HUES64 (cell line): Measurements from ENCODE around the gene BRSK2.

Source experiments
- H3K27ac ChIP-seq: 2 replicates; pipeline ENCODE4 v1.7.0; 2013; ENCODE audit warnings: low read depth, low read length, inconsistent platforms
- H3K27me3 ChIP-seq: 2 replicates; pipeline ENCODE4 v1.6.1; 2013; ENCODE audit warnings: mild to moderate bottlenecking, low read length; ENCODE audit not compliant: insufficient read depth
- H3K36me3 ChIP-seq: 2 replicates; pipeline ENCODE4 v1.6.1; 2013; ENCODE audit warnings: mild to moderate bottlenecking, low read length; ENCODE audit not compliant: insufficient read depth
- H3K4me1 ChIP-seq: 2 replicates; pipeline ENCODE4 v1.6.1; 2013; ENCODE audit warnings: mild to moderate bottlenecking, low read length, moderate library complexity; ENCODE audit not compliant: insufficient read depth
- H3K4me3 ChIP-seq: 2 replicates; pipeline ENCODE4 v1.5.1; 2013; ENCODE audit warnings: mild to moderate bottlenecking, low read length, moderate library complexity
- H3K9ac ChIP-seq: 2 replicates; pipeline ENCODE4 v1.6.1; 2013; ENCODE audit warnings: mild to moderate bottlenecking, low read depth, low read length
- H3K9me3 ChIP-seq: 2 replicates; pipeline ENCODE4 v1.6.1; 2013; ENCODE audit warnings: low read depth, low read length; ENCODE audit not compliant: insufficient read depth
- WGBS: fragments of 150-250, 120-280 bp; methylation state at CpG from one replicate; pipeline ENCODE4 v1.1.7; 2013; ENCODE audit warnings: missing lambda C conversion rate; 5-methylcytosine and 5-hydroxymethylcytosine counted together

BRSK2 gene

DNA sequence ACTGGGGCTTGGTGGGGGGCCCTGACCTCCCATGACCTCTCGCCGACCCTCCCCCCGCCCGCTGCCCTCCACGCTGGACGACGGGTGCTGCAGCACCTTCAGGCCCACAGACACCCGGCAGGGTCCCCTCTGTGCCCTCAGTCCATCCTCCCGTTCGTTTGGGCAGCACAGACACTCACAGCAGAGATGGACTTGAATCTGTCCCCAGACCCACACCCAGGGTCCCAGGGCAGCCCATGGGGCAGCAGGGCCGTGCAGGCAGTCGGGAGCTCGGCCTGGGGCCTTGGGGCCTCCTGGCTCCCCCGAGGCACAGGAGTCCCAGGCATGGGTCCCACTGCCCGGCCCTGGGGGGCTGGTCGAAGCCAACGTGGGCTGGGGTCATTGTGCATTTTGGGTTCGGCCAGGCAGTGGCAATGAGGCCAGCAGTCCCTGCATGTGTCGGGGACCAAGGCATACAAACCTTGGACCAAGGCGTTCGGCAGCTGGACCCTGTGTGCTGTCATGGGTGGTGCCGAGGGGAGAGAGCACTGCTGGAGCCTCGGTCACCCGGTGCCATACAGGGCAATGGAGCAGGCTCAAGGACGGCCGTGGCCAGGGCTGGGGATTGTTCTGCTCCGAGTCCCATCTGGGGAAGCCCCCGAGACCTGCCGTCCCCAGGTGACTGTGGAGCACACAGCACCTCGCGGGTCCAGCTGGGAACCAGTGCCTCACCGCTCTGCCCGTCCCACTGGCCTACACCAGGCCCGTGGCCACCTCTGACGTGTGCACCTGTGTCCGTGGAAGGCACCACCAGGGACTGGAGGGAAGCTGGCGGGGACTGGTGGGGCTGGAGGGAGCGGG lies 19.3 kb upstream of the BRSK2 start:
- Histone ChIP-seq H3K27ac (no peak overlapping the region), H3K36me3 (no peaks in the 10 kb centered on the region), H3K9ac (no peak overlapping the region), H3K9me3 (peaks cover 14% of the 10 kb centered on the region), H3K4me3 (no peak overlapping the region), H3K4me1 (no peaks in the 10 kb centered on the region), H3K27me3 (no peaks in the 10 kb centered on the region)
- 94% methylated on average over 38 of the region's 38 CpGs for WGBS

DNA sequence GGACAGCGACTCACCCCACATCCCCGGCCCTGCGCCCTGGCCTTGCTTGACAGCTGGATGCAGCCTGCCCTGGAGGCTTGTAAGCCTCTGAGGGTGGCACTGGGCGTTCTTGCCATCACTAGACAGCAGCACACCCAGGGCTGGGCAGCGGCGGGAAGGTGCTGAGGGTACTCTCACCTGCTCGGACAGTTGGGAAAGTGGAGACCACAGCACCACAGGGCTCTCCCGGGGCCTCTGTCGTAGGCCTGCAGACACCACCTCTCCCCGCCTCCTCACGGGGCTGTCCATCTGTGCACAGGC lies 18.8 kb upstream of the BRSK2 start:
- Histone ChIP-seq H3K27me3 (no peaks in the 10 kb centered on the region), H3K4me1 (no peaks in the 10 kb centered on the region), H3K9ac (no peak overlapping the region), H3K4me3 (no peak overlapping the region), H3K36me3 (no peaks in the 10 kb centered on the region), H3K27ac (no peak overlapping the region), H3K9me3 (peaks cover 8% of the 10 kb centered on the region)
- WGBS = 95% methylated on average over 11 of the region's 11 CpGs

GRCh38 chr11:1371377-1371776 lies 18.4 kb upstream of the BRSK2 start:
- peaks cover 6% of the 10 kb centered on the region; the same call in 1 of the 2 replicates for H3K9me3 ChIP-seq
- no peaks in the 10 kb centered on the region for H3K27me3 ChIP-seq
- no peaks in the 10 kb centered on the region for H3K36me3 ChIP-seq
- 96% methylated on average over 13 of the region's 13 CpGs for WGBS
- no peak overlapping the region for H3K27ac ChIP-seq
- H3K4me3 ChIP-seq = no peak overlapping the region
- H3K4me1 ChIP-seq = no peaks in the 10 kb centered on the region
- H3K9ac ChIP-seq = no peak overlapping the region

GRCh38 chr11:1371836-1372465 lies 17.8 kb upstream of the BRSK2 start:
- Histone ChIP-seq H3K27ac (no peak overlapping the region), H3K36me3 (no peaks in the 10 kb centered on the region), H3K4me1 (no peaks in the 10 kb centered on the region), H3K9me3 (peaks cover 1% of the 10 kb centered on the region; the same call in 1 of the 2 replicates), H3K4me3 (no peak overlapping the region), H3K27me3 (no peaks in the 10 kb centered on the region), H3K9ac (no peak overlapping the region)
- WGBS = 90% methylated on average over 26 of the region's 26 CpGs

GRCh38 chr11:1372660-1373059 lies 17.1 kb upstream of the BRSK2 start:
- Histone ChIP-seq H3K27me3 (no peaks in the 10 kb centered on the region), H3K36me3 (no peaks in the 10 kb centered on the region), H3K4me3 (no peak overlapping the region), H3K27ac (no peak overlapping the region), H3K9ac (no peak overlapping the region), H3K4me1 (no peaks in the 10 kb centered on the region), H3K9me3 (no peaks in the 10 kb centered on the region)
- 95% methylated on average over 7 of the region's 8 CpGs for WGBS

GRCh38 chr11:1373536-1374214 lies 16.1 kb upstream of the BRSK2 start:
- no peak overlapping the region for H3K27ac ChIP-seq
- no peaks in the 10 kb centered on the region for H3K36me3 ChIP-seq
- H3K9me3 ChIP-seq = no peaks in the 10 kb centered on the region
- H3K4me3 ChIP-seq = no peak overlapping the region
- H3K27me3 ChIP-seq = no peaks in the 10 kb centered on the region
- H3K9ac ChIP-seq = no peak overlapping the region
- H3K4me1 ChIP-seq = no peaks in the 10 kb centered on the region
- WGBS = 88% methylated on average over 22 of the region's 22 CpGs

GRCh38 chr11:1375161-1375954 lies 14.4 kb upstream of the BRSK2 start:
- Histone ChIP-seq H3K36me3 (no peaks in the 10 kb centered on the region), H3K27ac (no peak overlapping the region), H3K27me3 (no peaks in the 10 kb centered on the region), H3K9ac (no peak overlapping the region), H3K4me1 (no peaks in the 10 kb centered on the region), H3K4me3 (no peak overlapping the region), H3K9me3 (no peaks in the 10 kb centered on the region)
- 95% methylated on average over 25 of the region's 25 CpGs for WGBS

DNA sequence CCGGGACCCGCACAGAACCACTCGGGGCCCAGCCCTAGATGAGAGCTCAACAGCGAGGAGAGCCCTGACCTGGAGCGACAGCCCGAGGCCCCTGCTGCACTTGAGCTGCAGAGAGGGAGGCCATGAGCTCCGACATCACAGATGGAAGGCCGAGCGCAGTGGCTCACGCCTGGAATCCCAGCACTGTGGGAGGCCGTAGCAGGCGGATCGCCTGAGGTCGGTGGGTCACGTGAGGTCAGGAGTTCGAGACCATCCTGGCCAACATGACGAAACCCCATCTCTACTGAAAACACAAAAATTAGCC lies 13.8 kb upstream of the BRSK2 start:
- Histone ChIP-seq H3K4me1 (no peaks in the 10 kb centered on the region), H3K4me3 (no peak overlapping the region), H3K9me3 (no peaks in the 10 kb centered on the region), H3K9ac (no peak overlapping the region), H3K27me3 (no peaks in the 10 kb centered on the region), H3K27ac (no peak overlapping the region), H3K36me3 (no peaks in the 10 kb centered on the region)
- WGBS = 92% methylated on average over 17 of the region's 17 CpGs

GRCh38 chr11:1377231-1377780 lies 12.4 kb upstream of the BRSK2 start:
- 0 out of 2 replicates have a peak, but pooled peaks cover 2% of the 10 kb centered on the region for H3K27me3 ChIP-seq
- 87% methylated on average over 14 of the region's 14 CpGs for WGBS

DNA sequence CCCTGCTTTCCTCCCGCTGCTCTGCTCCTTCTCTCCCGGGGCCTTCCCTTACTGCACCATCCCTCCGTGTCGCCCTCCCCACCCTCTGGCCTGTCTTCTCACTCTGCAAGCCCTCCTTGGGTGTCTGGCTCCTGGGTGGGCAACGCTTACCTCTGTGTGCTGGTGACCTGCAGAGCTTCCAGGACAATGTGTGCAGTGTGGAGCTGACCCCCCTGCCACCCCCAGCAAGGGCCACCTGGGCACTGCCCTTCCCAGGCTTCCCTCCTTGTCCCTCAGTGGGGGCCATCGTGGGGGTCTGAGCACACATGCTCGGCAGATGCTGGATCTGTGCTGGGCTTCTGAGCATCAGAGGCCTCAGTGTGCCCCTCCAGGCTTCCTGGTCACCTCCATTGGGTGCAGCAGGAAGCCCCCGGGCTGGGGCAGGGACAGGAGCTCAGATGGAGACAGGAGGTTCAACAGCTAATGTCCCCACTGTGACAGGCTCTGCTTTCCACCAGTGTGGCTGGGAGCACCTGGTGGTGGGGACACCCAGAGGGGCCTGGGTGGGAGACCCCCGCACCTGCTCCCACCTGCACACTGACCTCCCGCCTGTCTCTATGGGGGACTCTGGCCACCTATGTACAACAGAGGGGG lies 7.8 kb upstream of the BRSK2 start:
- Histone ChIP-seq H3K9ac (no peak overlapping the region), H3K9me3 (no peaks in the 10 kb centered on the region), H3K4me1 (no peaks in the 10 kb centered on the region), H3K27ac (no peak overlapping the region), H3K27me3 (0 out of 2 replicates have a peak, but pooled peaks cover 6% of the 10 kb centered on the region), H3K36me3 (no peaks in the 10 kb centered on the region), H3K4me3 (no peak overlapping the region)
- WGBS = 80% methylated on average over 10 of the region's 10 CpGs

More at GRCh38 chr11:1377231-1377780, 12.4 kb upstream of the BRSK2 start:
- Histone ChIP-seq H3K9me3 (no peaks in the 10 kb centered on the region), H3K36me3 (no peaks in the 10 kb centered on the region), H3K9ac (no peak overlapping the region), H3K4me3 (no peak overlapping the region), H3K4me1 (no peaks in the 10 kb centered on the region), H3K27ac (no peak overlapping the region)
